Measurements from ENCODE around the gene DAB2. TPM values are rescaled to one million over a fixed set of nuclear protein-coding genes. Genes with fewer than 3 reads are reported as not detected.

The DAB2 gene
- total RNA-seq (2022) (133 and 135 TPM in 2 replicates), Bru-seq, nascent RNA (percentile 98 among the genes with signal in this experiment), BruChase-seq, experiment 1, labeled RNA remaining after a 2-hour chase (percentile 96 among the genes with signal in this experiment), BruChase-seq, experiment 2, labeled RNA remaining after a 6-hour chase (percentile 92 among the genes with signal in this experiment)
- long read RNA-seq, full-length matches to known transcripts: 122 of 180 reads
- long read RNA-seq, partial matches to known transcripts: 27 of 180 reads
- long read RNA-seq, other reads (novel, unspliced or antisense): 31 of 180 reads

DNA sequence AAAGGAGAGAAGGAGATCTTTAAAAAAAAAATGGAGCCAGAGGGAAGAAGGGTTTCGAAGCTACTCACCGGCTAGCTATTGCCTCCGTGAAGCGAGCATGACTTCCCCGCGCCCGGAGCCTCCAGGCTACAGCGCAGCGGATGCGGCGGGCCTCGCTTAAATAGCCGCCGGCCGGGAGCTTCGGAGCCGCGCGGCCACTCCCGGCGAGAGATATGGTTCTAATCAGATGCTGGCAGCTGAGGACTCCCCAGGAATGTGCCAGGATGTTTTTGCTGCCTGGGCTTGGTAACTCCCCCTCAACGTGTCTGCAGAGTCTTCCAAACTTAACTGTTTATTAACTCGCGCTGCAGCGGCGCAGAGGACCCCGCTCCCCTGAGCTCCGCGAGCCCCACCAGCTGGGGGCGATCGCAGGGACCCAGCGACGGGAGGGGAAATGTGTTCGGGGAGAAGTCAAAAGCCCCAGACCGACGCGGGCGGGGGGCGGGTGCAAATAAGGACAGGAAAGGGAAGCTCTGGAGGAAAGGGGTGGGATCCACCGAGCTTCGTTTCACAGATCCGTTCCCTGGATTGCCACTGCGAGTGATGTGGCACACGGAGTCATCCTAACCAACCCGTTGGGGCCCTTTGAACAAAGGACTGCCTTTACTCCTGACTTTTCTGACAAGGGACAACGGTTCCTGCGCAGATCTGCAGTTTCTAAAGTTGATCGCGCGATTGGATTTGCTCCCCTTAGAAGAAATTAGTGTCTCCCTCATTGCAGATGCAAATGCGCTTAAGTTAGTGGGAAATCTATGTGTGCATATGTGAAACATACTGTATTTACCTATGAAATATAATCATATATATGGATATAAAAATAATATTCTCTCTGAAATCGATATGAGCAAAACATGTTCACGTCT lies at the start of gene DAB2:
Gene DAB2, minus strand, starts transcription at position 245 of the 902 bp plus-strand sequence. CDS start 30,660 bp downstream, outside the sequence.
- H3K4me1 Mint-ChIP-seq (ENCODE audit: low read depth, unreplicated experiment): peaks cover 41% of the 10 kb centered on the region
- Histone ChIP-seq H3K4me1 (peaks cover 75% of the 10 kb centered on the region), H3K4me3 (ENCODE audit: low read depth, low read length) (peak within 1 kb of the TSS; percentile 63), H3K36me3 (ENCODE audit: control insufficient read depth, insufficient read depth, low read length) (no peaks in the 10 kb centered on the region), H3K9me3 (no peaks in the 10 kb centered on the region), H3K27me3 (replicated peaks; ENCODE audit: control insufficient read depth, insufficient read depth, low read length) (no peaks in the 10 kb centered on the region)
- peak within 1 kb of the TSS; percentile 71 for H3K4me3 Mint-ChIP-seq (ENCODE audit: unreplicated experiment)
- TF ChIP-seq, protein P1, sequence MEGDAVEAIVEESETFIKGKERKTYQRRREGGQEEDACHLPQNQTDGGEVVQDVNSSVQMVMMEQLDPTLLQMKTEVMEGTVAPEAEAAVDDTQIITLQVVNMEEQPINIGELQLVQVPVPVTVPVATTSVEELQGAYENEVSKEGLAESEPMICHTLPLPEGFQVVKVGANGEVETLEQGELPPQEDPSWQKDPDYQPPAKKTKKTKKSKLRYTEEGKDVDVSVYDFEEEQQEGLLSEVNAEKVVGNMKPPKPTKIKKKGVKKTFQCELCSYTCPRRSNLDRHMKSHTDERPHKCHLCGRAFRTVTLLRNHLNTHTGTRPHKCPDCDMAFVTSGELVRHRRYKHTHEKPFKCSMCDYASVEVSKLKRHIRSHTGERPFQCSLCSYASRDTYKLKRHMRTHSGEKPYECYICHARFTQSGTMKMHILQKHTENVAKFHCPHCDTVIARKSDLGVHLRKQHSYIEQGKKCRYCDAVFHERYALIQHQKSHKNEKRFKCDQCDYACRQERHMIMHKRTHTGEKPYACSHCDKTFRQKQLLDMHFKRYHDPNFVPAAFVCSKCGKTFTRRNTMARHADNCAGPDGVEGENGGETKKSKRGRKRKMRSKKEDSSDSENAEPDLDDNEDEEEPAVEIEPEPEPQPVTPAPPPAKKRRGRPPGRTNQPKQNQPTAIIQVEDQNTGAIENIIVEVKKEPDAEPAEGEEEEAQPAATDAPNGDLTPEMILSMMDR (IDR thresholded peaks at IDR 0.05; ENCODE audit: insufficient read depth in 1 of 2, low read depth in 1 of 2, low read length in 1 of 2, severe bottlenecking in 1 of 2, unreplicated experiment in 1 of 2): peak; percentile 52 to 86
- POLR2A ChIA-PET: interaction anchor here (0.6 to 4.0 kb wide), 15 partner anchors 9 to 276 kb away, joined by 3 to 63 read pairs (median 3); no protein-coding TSS in a partner anchor
- peaks cover 39% of the 10 kb centered on the region for H3K36me3 Mint-ChIP-seq (ENCODE audit: insufficient read depth, unreplicated experiment)
- DNase-seq: peak; percentile 91 to 93
- intact Hi-C loops (cut with micrococcal nuclease; ENCODE audit: unreplicated experiment): loop anchor here (1.0 to 5.0 kb wide), 2 partner anchors 102 to 122 kb away; no protein-coding TSS in a partner anchor
- H3K9me3 Mint-ChIP-seq (ENCODE audit: unreplicated experiment): no peaks in the 10 kb centered on the region
- H3K27ac Mint-ChIP-seq (ENCODE audit: unreplicated experiment): peak within 1 kb of the TSS; percentile 89
- CTCF ChIA-PET: interaction anchor here (0.6 to 3.1 kb wide), 18 partner anchors 12 to 1523 kb away, joined by 3 to 31 read pairs (median 4); no protein-coding TSS in a partner anchor
- no TSS peak for BruUV-seq (replicated peaks)
- no peaks in the 10 kb centered on the region for H3K27me3 Mint-ChIP-seq (ENCODE audit: insufficient read depth, unreplicated experiment)

DNA sequence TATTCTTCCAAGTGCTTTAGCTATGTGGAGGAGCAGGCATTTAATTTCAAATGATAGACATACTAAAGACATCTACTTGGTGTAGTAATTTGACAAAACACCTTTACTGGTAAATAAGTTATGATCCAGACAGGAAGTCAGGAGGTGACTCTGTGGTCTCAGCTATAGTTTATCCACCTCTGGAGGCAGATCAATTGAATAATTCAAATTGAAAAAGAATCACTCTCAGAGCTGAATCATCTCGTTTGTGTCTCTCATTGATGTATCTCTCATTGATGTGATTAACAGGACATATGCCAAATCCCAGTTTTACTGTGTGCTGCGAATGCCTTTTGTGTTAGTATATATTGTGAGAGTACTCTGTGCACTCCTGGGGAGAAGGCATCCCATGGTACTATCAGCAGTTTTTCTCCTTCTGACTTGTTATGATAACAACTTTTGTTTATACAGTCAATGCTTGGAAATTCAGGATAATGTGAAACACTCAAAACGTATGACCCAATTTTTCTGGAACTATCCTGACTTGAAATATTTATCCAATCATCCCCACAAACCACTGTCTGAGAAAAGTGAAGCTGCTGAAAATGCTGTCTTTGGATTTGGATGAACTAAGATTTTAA lies 48.5 kb upstream of the DAB2 start:
- H3K27me3 ChIP-seq (replicated peaks; ENCODE audit: control insufficient read depth, insufficient read depth, low read length): no peaks in the 10 kb centered on the region
- no peaks in the 10 kb centered on the region for H3K9me3 ChIP-seq
- no peak overlapping the region for H3K27ac Mint-ChIP-seq (ENCODE audit: unreplicated experiment)
- no peaks in the 10 kb centered on the region for H3K36me3 ChIP-seq (ENCODE audit: control insufficient read depth, insufficient read depth, low read length)
- no peak overlapping the region for H3K4me3 Mint-ChIP-seq (ENCODE audit: unreplicated experiment)
- H3K4me1 Mint-ChIP-seq (ENCODE audit: low read depth, unreplicated experiment): peaks cover 5% of the 10 kb centered on the region
- BruUV-seq (replicated peaks): no TSS peak
- H3K27me3 Mint-ChIP-seq (ENCODE audit: insufficient read depth, unreplicated experiment): no peaks in the 10 kb centered on the region
- TF ChIP-seq, protein P1 (IDR thresholded peaks at IDR 0.05; ENCODE audit: insufficient read depth in 1 of 2, low read depth in 1 of 2, low read length in 1 of 2, severe bottlenecking in 1 of 2, unreplicated experiment in 1 of 2): no peak
- POLR2A ChIA-PET: no interaction called here
- CTCF ChIA-PET: interaction anchor here (0.6 kb wide), 1 partner anchor 1208 kb away, joined by 3 read pairs; no protein-coding TSS in a partner anchor
- DNase-seq: no peak
- intact Hi-C loops (cut with micrococcal nuclease; ENCODE audit: unreplicated experiment): no loop called here
- no peak overlapping the region for H3K4me3 ChIP-seq (ENCODE audit: low read depth, low read length)
- no peaks in the 10 kb centered on the region for H3K36me3 Mint-ChIP-seq (ENCODE audit: insufficient read depth, unreplicated experiment)
- no peaks in the 10 kb centered on the region for H3K9me3 Mint-ChIP-seq (ENCODE audit: unreplicated experiment)
- peaks cover 9% of the 10 kb centered on the region; the same call in 1 of the 2 replicates for H3K4me1 ChIP-seq
